Mucosa of descending colon (tissue), 3 donors: ENCODE data around the gene KDM2A. TPM values are rescaled to one million over a fixed set of nuclear protein-coding genes. Genes with fewer than 3 reads are reported as not detected.

Experiments used
- ATAC-seq: fragments of 200-7000 bp; cut with Tn5 transposase; one replicate; pipeline ENCODE4 v1.9.1; 2020; ENCODE audit warnings: mild to moderate bottlenecking, moderate library complexity
- DNase-seq, 3 donors: peaks; one replicate each; pipeline ENCODE4 v3.0.0-alpha.2; 2020
- H3K36me3 ChIP-seq: fragments of 200-600 bp; one replicate; pipeline ENCODE4 v1.8.0; 2021; ENCODE audit warnings: low read depth, mild to moderate bottlenecking
- H3K4me1 ChIP-seq: fragments of 200-600 bp; one replicate; pipeline ENCODE4 v1.8.0; 2021; ENCODE audit warnings: low read depth, mild to moderate bottlenecking
- H3K4me3 ChIP-seq: fragments of 200-600 bp; one replicate; pipeline ENCODE4 v1.8.0; 2021; ENCODE audit warnings: mild to moderate bottlenecking
- H3K9me3 ChIP-seq: fragments of 200-600 bp; one replicate; pipeline ENCODE4 v1.8.0; 2021; ENCODE audit warnings: mild to moderate bottlenecking
- CTCF ChIP-seq: fragments of 200-600 bp; IDR thresholded peaks from one replicate; pipeline ENCODE4 v1.8.0; 2022; ENCODE audit warnings: antibody characterized with exemption, mild to moderate bottlenecking
- intact Hi-C, 2 donors: fragments of 100-400 bp; cut with DNase I in 1 of 2; cut with micrococcal nuclease in 1 of 2; formaldehyde crosslinking; loops; one replicate each; pipeline versions ENCODE4 v1.11.0 to v1.11.1; 2022; cut with DNase I, micrococcal nuclease
- total RNA-seq, 3 donors: library from RNA; stranded (reverse); fragmentation: NEBNext Ultra II Directional in 2 of 3; extraction: Animal tissue kit (Norgen Biotek cat#: 25700) in 2 of 3; gene quantifications; one replicate each; pipeline versions ENCODE4 v1.2.1 to v1.2.4, GENCODE V29; 2021 to 2023
- donor health status: DM: no; HTN: no; CAD: no; lungs with moderate emphysema.
- donor health status: DM: no; HTN: no; CAD: no.
- donor health status: DM: no; HTN: yes; CAD: no.

The KDM2A gene
- total RNA-seq, 3 donors from 2014 or later = 67.2 to 84.6 (median 77.1) TPM

DNA sequence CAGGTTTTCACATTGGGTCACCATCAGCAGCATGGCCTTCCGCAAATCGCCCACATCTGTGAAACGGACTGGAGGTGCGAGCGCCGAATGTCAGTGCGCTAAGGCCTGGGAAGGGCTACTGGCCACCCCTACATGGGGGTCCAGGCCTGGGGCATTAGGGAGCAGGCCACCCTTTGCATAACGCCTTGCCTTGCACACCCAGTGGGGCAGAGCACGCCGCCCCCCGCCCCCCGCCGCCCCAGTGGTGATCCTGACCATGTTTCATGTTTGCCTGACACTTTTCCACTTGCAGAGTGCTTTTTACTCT lies 149.9 kb downstream of the KDM2A start:
- no peaks in the 10 kb centered on the region for H3K36me3 ChIP-seq
- ATAC-seq (no peak), DNase-seq (peak in 2 of 3 donors; percentile 40 to 65)
- no peak for TF ChIP-seq CTCF
- H3K4me1 ChIP-seq = peaks cover 67% of the 10 kb centered on the region
- H3K9me3 ChIP-seq = no peaks in the 10 kb centered on the region
- no peak overlapping the region for H3K4me3 ChIP-seq
- intact Hi-C loops = loop anchor here in 1 of 2 donors (5.0 kb wide), 1 partner anchor 48 kb away; no protein-coding TSS in a partner anchor

DNA sequence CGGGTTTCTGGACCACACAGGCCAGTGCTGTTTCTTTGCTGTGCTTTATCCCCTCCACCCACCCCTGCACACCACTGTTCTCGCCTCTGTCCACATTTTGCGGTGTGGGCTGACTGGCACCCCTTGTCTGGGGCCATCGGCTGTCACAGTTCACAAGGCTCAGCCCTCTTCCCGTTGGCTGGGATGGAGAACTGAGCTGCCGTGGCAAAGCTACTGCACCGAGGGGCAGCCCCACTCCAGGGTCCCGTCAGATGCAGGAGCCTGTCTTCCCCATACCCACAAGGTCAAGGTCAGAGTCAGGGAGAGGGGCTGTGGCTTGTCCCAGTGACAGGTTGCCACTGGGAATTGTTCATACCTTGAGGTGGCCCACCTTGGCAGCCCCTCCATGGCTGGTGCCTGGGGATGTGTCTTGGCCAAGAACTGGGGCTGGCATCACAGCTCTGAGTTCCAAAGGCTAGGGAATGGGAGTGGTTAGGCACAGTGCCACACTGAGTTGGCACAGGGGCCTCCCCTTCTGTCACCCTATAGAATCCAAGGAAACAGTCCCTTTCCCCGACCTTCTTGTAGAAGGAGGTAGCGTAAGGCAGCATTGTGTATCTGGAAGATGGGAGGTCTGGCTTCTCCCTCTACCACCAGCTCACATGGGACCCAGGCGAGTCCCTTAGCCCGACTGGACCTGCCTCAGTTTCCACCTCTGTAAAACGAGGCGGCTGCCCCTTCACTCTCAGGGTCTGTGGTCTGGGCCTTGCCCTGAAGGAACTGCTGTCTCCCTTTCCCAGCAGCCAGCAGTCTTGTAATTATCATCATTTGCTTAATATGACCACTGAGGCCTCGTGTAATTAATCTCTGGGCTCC lies 150.6 kb downstream of the KDM2A start:
- DNase-seq = peak; percentile 71 to 82 (median 75)
- Histone ChIP-seq H3K9me3 (no peaks in the 10 kb centered on the region), H3K36me3 (no peaks in the 10 kb centered on the region), H3K4me3 (no peak overlapping the region), H3K4me1 (peaks cover 71% of the 10 kb centered on the region)
- TF ChIP-seq CTCF = no peak
- peak; percentile 42 for ATAC-seq
- intact Hi-C loops = loop anchor here in 1 of 2 donors (5.0 kb wide), 1 partner anchor 48 kb away; no protein-coding TSS in a partner anchor

DNA sequence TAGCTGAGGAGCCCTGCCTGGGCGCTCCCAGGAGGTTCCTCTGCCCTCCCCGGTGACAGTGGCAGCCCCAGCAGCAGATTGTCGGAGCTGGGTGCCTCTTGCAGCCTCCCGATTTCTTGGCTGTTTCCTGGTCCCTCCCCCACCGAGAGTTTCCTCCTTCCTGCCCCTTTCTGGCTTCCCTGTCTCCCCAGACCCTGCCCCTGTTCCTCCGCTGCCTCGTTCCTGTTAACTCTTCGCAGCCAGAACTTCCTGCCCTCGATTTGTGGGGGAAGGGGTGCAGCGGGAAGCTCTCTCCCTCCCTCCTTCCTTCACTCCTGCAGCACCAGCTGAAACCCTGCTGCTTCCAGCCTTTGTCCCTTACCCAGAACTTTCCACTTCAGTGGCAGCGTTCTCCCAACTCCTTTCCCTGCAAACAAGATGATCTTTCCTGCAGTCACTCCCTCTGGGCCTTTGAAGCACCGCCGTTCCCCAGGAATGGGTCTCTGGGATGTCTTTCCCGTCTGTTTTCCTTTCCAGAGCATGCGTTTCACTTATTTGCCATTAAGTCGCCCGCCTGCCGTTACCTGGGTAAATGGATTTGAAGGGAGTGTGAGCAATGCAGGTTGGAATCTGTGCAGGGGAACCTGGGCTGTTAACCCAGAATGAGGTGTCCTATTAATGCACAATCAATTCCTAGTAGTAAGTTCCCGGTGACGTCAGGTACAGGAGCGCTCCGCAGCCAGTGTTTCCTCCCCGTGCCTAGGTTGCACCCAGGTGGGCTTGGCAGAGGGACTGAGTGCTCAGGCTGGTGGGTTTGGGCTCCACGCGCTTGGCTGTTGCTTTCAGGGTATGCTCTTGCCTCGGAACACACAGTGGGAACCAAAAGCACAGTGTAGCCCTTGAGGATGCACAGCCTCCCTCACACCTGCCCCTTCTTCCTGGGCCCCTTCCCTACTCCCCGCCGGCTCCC lies 151.5 kb downstream of the KDM2A start:
- DNase-seq (peak; percentile 66 to 82 (median 67)), ATAC-seq (peak; percentile 32)
- TF ChIP-seq CTCF = no peak
- intact Hi-C loops = no loop called here
- Histone ChIP-seq H3K4me3 (no peak overlapping the region), H3K36me3 (no peaks in the 10 kb centered on the region), H3K9me3 (no peaks in the 10 kb centered on the region), H3K4me1 (peaks cover 80% of the 10 kb centered on the region)

- ATAC-seq (no peak), DNase-seq (peak in 1 of 3 donors; percentile 19)
- peaks cover 82% of the 10 kb centered on the region for H3K4me1 ChIP-seq
- H3K9me3 ChIP-seq = no peaks in the 10 kb centered on the region
- intact Hi-C loops = no loop called here
- H3K4me3 ChIP-seq = no peak overlapping the region
- TF ChIP-seq CTCF = no peak
- no peaks in the 10 kb centered on the region for H3K36me3 ChIP-seq
Observed at GRCh38 chr11:67271205-67271540, 152.1 kb downstream of the KDM2A start.

DNA sequence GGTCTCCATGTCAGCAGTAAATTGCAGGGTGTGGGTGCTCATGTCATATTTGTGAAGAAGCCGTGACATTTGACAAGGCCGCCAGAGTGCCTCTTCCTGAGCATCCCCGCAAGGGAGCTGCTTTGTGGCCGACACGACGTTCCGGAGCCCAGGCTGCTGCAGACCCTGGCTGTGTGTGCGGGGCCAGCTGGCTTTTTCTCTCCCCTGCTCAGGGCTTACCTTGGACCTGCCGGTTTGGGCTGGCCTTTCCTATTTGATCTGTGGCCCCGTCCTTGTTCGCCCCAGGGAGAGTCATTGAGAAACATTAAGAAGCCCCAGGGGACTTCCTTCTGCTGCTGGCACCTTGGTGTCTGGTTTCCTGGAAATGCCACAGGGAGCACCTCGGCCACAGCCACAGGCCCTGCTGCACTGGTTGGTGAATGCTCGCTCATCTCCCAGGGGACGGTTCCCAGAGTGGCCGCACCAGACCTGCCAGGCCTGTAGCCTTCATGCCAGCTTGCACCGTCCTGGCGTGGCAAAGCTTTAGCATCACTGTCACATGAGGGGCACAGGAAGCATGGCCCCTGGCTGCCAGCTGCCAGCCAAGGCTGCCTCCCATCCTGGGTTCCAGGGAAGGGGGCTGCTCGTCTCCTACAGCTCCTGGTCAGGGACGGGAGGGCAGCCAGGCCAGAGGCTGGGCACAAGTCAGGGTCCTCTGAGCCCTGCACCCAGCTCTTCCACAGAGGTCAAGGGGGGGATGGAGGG lies 152.7 kb downstream of the KDM2A start:
- peaks cover 87% of the 10 kb centered on the region for H3K4me1 ChIP-seq
- H3K36me3 ChIP-seq = no peaks in the 10 kb centered on the region
- intact Hi-C loops = no loop called here
- H3K4me3 ChIP-seq = no peak overlapping the region
- TF ChIP-seq CTCF = no peak
- ATAC-seq (no peak), DNase-seq (peak in 2 of 3 donors; percentile 41 to 75)
- H3K9me3 ChIP-seq = no peaks in the 10 kb centered on the region
